Lower leg skin (tissue), 4 donors: Measurements from ENCODE around the gene SSH2. TPM values are rescaled to one million over a fixed set of nuclear protein-coding genes. Genes with fewer than 3 reads are reported as not detected.

Source experiments
- DNase-seq, 2 donors: peaks; one replicate each; pipeline ENCODE4 v3.0.0-alpha.2; 2019; ENCODE audit warnings: low spot score in 2 of 2
- H3K4me3 ChIP-seq: fragments of 200-600 bp; sonication (generic); 2 replicates; pipeline ENCODE4 v1.5.1; 2017; ENCODE audit warnings: mild to moderate bottlenecking, low read depth; ENCODE audit not compliant: poor library complexity, severe bottlenecking
- CTCF ChIP-seq, 3 donors: fragments of 450-650 bp; IDR thresholded peaks; one replicate each; pipeline ENCODE4 v1.5.1; 2016; ENCODE audit warnings: antibody characterized with exemption in 3 of 3, mild to moderate bottlenecking in 3 of 3, moderate library complexity in 2 of 3
- POLR2A ChIP-seq, 2 donors: fragments of 450-650 bp; IDR thresholded peaks; one replicate each; pipeline ENCODE4 v1.6.1; 2016 to 2017; ENCODE audit warnings: antibody characterized with exemption in 2 of 2, mild to moderate bottlenecking in 1 of 2, moderate library complexity in 1 of 2
- WGBS, 2 donors: methylation state at CpG; one replicate each; pipeline ENCODE4 v1.1.5; 2018; 5-methylcytosine and 5-hydroxymethylcytosine counted together
- intact Hi-C: fragments of 100-400 bp; cut with DNase I; formaldehyde crosslinking; loops from one replicate; pipeline ENCODE4 v1.15.0; 2023; ENCODE audit warnings: low total_unique reads
- total RNA-seq, 4 donors: library from RNA; depleted of rRNA; stranded (reverse); fragments of >200 nt; gene quantifications; one replicate each; pipeline ENCODE4 v1.1.0, GENCODE V29; 2016

SSH2 gene
- total RNA-seq, 4 donors from 2014 or later = 10.0 to 20.3 (median 15.3) TPM

GRCh38 chr17:29757788-29758187 lies 172.2 kb downstream of the SSH2 start:
- intact Hi-C loops = no loop called here
- no peak for DNase-seq
- H3K4me3 ChIP-seq = no peak overlapping the region
- TF ChIP-seq CTCF (IDR thresholded peaks at IDR 0.05) (no peak), POLR2A (IDR thresholded peaks at IDR 0.05) (no peak)
- WGBS, 2 donors = 81 to 89% methylated on average over 4 of the region's 4 CpGs

- no peak for TF ChIP-seq POLR2A (IDR thresholded peaks at IDR 0.05)
- no peak for TF ChIP-seq CTCF (IDR thresholded peaks at IDR 0.05)
- 89 to 93% methylated on average over 2 of the region's 2 CpGs for WGBS, 2 donors
- intact Hi-C loops = no loop called here
- H3K4me3 ChIP-seq = no peak overlapping the region
- DNase-seq = no peak
These were observed 176.1 kb downstream of the SSH2 start for GRCh38 chr17:29753845-29754439.

- WGBS, 2 donors = 93 to 94% methylated on average over 5 of the region's 5 CpGs
These were observed 180.8 kb downstream of the SSH2 start for GRCh38 chr17:29749045-29749825.

GRCh38 chr17:29748400-29748799 lies 181.6 kb downstream of the SSH2 start:
- DNase-seq = no peak
- no peak for TF ChIP-seq CTCF (IDR thresholded peaks at IDR 0.05)
- TF ChIP-seq POLR2A (IDR thresholded peaks at IDR 0.05) = no peak
- H3K4me3 ChIP-seq = no peak overlapping the region
- intact Hi-C loops = no loop called here
- 82 to 89% methylated on average over 1 of the region's 1 CpG for WGBS, 2 donors

More at GRCh38 chr17:29749045-29749825, 180.8 kb downstream of the SSH2 start:
- intact Hi-C loops = no loop called here
- no peak overlapping the region for H3K4me3 ChIP-seq
- no peak for DNase-seq
- no peak for TF ChIP-seq CTCF (IDR thresholded peaks at IDR 0.05)
- no peak for TF ChIP-seq POLR2A (IDR thresholded peaks at IDR 0.05)

- DNase-seq = no peak
- WGBS, 2 donors = 50 to 62% methylated on average over 1 of the region's 1 CpG
- no peak overlapping the region for H3K4me3 ChIP-seq
- intact Hi-C loops = no loop called here
- TF ChIP-seq CTCF (IDR thresholded peaks at IDR 0.05) = no peak
- no peak for TF ChIP-seq POLR2A (IDR thresholded peaks at IDR 0.05)
These were observed 182.4 kb downstream of the SSH2 start for GRCh38 chr17:29747660-29748059.
